Gastrocnemius medialis (tissue), 4 donors: ENCODE measurements around the gene ABCC10.

ENCODE experiments used
- POLR2A ChIP-seq, 2 donors: fragments of 450-650 bp; IDR thresholded peaks; one replicate each; pipeline ENCODE4 v1.6.1; 2017; ENCODE audit warnings: antibody characterized with exemption in 2 of 2, mild to moderate bottlenecking in 2 of 2, moderate library complexity in 2 of 2
- TF ChIP-seq, protein P1 (sequence below), 5 experiments: fragments of 450-650 bp in 3 of 5; fragments of 200-600 bp in 2 of 5; sonication (generic) in 2 of 5; IDR thresholded peaks in 4 of 5; conservative IDR thresholded peaks in 1 of 5; 1 replicate in 4 of 5; 2 replicates in 1 of 5; pipeline ENCODE4 v1.5.1; 2016 to 2019; ENCODE audit warnings: antibody characterized with exemption in 5 of 5, mild to moderate bottlenecking in 3 of 5, moderate library complexity in 3 of 5

- TF ChIP-seq, protein P1, sequence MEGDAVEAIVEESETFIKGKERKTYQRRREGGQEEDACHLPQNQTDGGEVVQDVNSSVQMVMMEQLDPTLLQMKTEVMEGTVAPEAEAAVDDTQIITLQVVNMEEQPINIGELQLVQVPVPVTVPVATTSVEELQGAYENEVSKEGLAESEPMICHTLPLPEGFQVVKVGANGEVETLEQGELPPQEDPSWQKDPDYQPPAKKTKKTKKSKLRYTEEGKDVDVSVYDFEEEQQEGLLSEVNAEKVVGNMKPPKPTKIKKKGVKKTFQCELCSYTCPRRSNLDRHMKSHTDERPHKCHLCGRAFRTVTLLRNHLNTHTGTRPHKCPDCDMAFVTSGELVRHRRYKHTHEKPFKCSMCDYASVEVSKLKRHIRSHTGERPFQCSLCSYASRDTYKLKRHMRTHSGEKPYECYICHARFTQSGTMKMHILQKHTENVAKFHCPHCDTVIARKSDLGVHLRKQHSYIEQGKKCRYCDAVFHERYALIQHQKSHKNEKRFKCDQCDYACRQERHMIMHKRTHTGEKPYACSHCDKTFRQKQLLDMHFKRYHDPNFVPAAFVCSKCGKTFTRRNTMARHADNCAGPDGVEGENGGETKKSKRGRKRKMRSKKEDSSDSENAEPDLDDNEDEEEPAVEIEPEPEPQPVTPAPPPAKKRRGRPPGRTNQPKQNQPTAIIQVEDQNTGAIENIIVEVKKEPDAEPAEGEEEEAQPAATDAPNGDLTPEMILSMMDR (IDR thresholded peaks at IDR 0.05 in 4 of 5, conservative IDR thresholded peaks at IDR 0.05 in 1 of 5) = no peak
- TF ChIP-seq POLR2A (IDR thresholded peaks at IDR 0.05) = no peak
Observed at GRCh38 chr6:43451939-43452338, 24.6 kb downstream of the ABCC10 start.
